Subcutaneous abdominal adipose tissue (tissue), 5 donors: ENCODE measurements around the gene CCNI2.

Experiments
- H3K27ac ChIP-seq: one replicate; pipeline ENCODE4 v1.7.0; 2013; ENCODE audit warnings: low read depth, mild to moderate bottlenecking, inconsistent platforms, low read length, moderate library complexity
- H3K27me3 ChIP-seq, 5 donors: one replicate each; pipeline ENCODE4 v1.7.0; 2013; ENCODE audit warnings: low read length in 5 of 5, inconsistent platforms in 1 of 5; ENCODE audit not compliant: control insufficient read depth in 5 of 5, insufficient read depth in 4 of 5
- H3K36me3 ChIP-seq, 5 donors: one replicate each; pipeline ENCODE4 v1.7.0; 2013; ENCODE audit warnings: low read length in 5 of 5; ENCODE audit not compliant: control insufficient read depth in 5 of 5, insufficient read depth in 5 of 5
- H3K4me1 ChIP-seq, 5 donors: one replicate each; pipeline ENCODE4 v1.7.0; 2013; ENCODE audit warnings: low read length in 5 of 5, mild to moderate bottlenecking in 3 of 5, moderate library complexity in 1 of 5; ENCODE audit not compliant: control insufficient read depth in 5 of 5, insufficient read depth in 5 of 5
- H3K4me3 ChIP-seq, 5 donors: one replicate each; pipeline ENCODE4 v1.7.0; 2013; ENCODE audit warnings: low read length in 5 of 5, low read depth in 1 of 5
- H3K9ac ChIP-seq, 5 donors: one replicate each; pipeline ENCODE4 v1.7.0; 2013; ENCODE audit warnings: low read length in 5 of 5, mild to moderate bottlenecking in 4 of 5, moderate library complexity in 3 of 5
- H3K9me3 ChIP-seq, 5 donors: one replicate each; pipeline ENCODE4 v1.7.0; 2013; ENCODE audit warnings: low read length in 5 of 5; ENCODE audit not compliant: control insufficient read depth in 5 of 5
- donor health status: healthy.
- donor health status: healthy.
- donor health status: healthy.
- donor health status: healthy.
- donor health status: healthy.

CCNI2 gene

GRCh38 chr5:132773114-132773513 lies 25.9 kb downstream of the CCNI2 start:
- H3K27ac ChIP-seq = no peak overlapping the region
- H3K9me3 ChIP-seq = no peaks in the 10 kb centered on the region
- peaks cover 6 to 73% (median 67%) of the 10 kb centered on the region in 5 donors for H3K4me1 ChIP-seq
- no peaks in the 10 kb centered on the region for H3K27me3 ChIP-seq
- H3K36me3 ChIP-seq = no peaks in the 10 kb centered on the region
- H3K9ac ChIP-seq = no peak overlapping the region
- H3K4me3 ChIP-seq = no peak overlapping the region

- Histone ChIP-seq H3K9ac (no peak overlapping the region), H3K9me3 (no peaks in the 10 kb centered on the region), H3K27ac (no peak overlapping the region), H3K4me1 (peaks cover 6 to 70% (median 64%) of the 10 kb centered on the region in 5 donors), H3K4me3 (no peak overlapping the region), H3K36me3 (no peaks in the 10 kb centered on the region), H3K27me3 (no peaks in the 10 kb centered on the region)
Measured at GRCh38 chr5:132773601-132774355, 26.6 kb downstream of the CCNI2 start.

- no peaks in the 10 kb centered on the region for H3K36me3 ChIP-seq
- H3K27me3 ChIP-seq = no peaks in the 10 kb centered on the region
- peaks cover 6 to 70% (median 64%) of the 10 kb centered on the region in 5 donors for H3K4me1 ChIP-seq
- peak overlapping the region in 1 of 5 donors; percentile 17 for H3K9ac ChIP-seq
- peak overlapping the region in 1 of 5 donors; percentile 31 for H3K4me3 ChIP-seq
- H3K9me3 ChIP-seq = no peaks in the 10 kb centered on the region
- H3K27ac ChIP-seq = no peak overlapping the region
Measured at GRCh38 chr5:132774406-132774805, 27.2 kb downstream of the CCNI2 start.

- Histone ChIP-seq H3K27ac (peak overlapping the region; percentile 62), H3K27me3 (no peaks in the 10 kb centered on the region), H3K4me3 (peak overlapping the region in 1 of 5 donors; percentile 2), H3K9me3 (no peaks in the 10 kb centered on the region), H3K36me3 (no peaks in the 10 kb centered on the region), H3K4me1 (peaks cover 6 to 70% (median 64%) of the 10 kb centered on the region in 5 donors), H3K9ac (peak overlapping the region in 1 of 5 donors; percentile 71)
Measured at GRCh38 chr5:132774896-132775295, 27.7 kb downstream of the CCNI2 start.

GRCh38 chr5:132775476-132775961 lies 28.3 kb downstream of the CCNI2 start:
- H3K27ac ChIP-seq = peak overlapping the region; percentile 62
- H3K4me3 ChIP-seq = peak overlapping the region in 2 of 5 donors; percentile 8 to 86
- peak overlapping the region in 4 of 5 donors; percentile 1 to 71 (median 35) for H3K9ac ChIP-seq
- H3K36me3 ChIP-seq = no peaks in the 10 kb centered on the region
- peaks cover 6 to 70% (median 64%) of the 10 kb centered on the region in 5 donors for H3K4me1 ChIP-seq
- no peaks in the 10 kb centered on the region for H3K9me3 ChIP-seq
- H3K27me3 ChIP-seq = no peaks in the 10 kb centered on the region

- H3K9me3 ChIP-seq = no peaks in the 10 kb centered on the region
- peaks cover 6 to 62% (median 58%) of the 10 kb centered on the region in 5 donors for H3K4me1 ChIP-seq
- H3K27me3 ChIP-seq = no peaks in the 10 kb centered on the region
- H3K36me3 ChIP-seq = no peaks in the 10 kb centered on the region
- peak overlapping the region in 4 of 5 donors; percentile 68 to 84 (median 74) for H3K9ac ChIP-seq
- H3K27ac ChIP-seq = peak overlapping the region; percentile 62
- peak overlapping the region; percentile 46 to 95 (median 86) for H3K4me3 ChIP-seq
Measured at GRCh38 chr5:132776131-132776937, 29.1 kb downstream of the CCNI2 start.

- H3K9ac ChIP-seq = peak overlapping the region in 4 of 5 donors; percentile 68 to 84 (median 74)
- peaks cover 6 to 57% (median 53%) of the 10 kb centered on the region in 5 donors for H3K4me1 ChIP-seq
- peak overlapping the region in 4 of 5 donors; percentile 81 to 95 (median 87) for H3K4me3 ChIP-seq
- H3K27me3 ChIP-seq = no peaks in the 10 kb centered on the region
- H3K27ac ChIP-seq = peak overlapping the region; percentile 62
- no peaks in the 10 kb centered on the region for H3K36me3 ChIP-seq
- H3K9me3 ChIP-seq = no peaks in the 10 kb centered on the region
Measured at GRCh38 chr5:132776938-132777208, 29.6 kb downstream of the CCNI2 start.

GRCh38 chr5:132777209-132778069 lies 30.2 kb downstream of the CCNI2 start, which contains the start of gene SEPTIN8:
Gene SEPTIN8 (minus strand): TSS chr5:132777239. CDS start chr5:132777137, 102 bp downstream.
- Histone ChIP-seq H3K27me3 (no peaks in the 10 kb centered on the region), H3K4me3 (peak within 1 kb of the TSS; percentile 80 to 95 (median 86)), H3K9ac (peak within 1 kb of the TSS in 4 of 5 donors; percentile 68 to 84 (median 83)), H3K36me3 (no peaks in the 10 kb centered on the region), H3K9me3 (no peaks in the 10 kb centered on the region), H3K27ac (peak within 1 kb of the TSS; percentile 68), H3K4me1 (peaks cover 6 to 55% (median 48%) of the 10 kb centered on the region in 5 donors)

GRCh38 chr5:132778129-132778528 lies 30.9 kb downstream of the CCNI2 start:
- no peaks in the 10 kb centered on the region for H3K36me3 ChIP-seq
- H3K4me3 ChIP-seq = peak overlapping the region; percentile 80 to 95 (median 86)
- H3K9me3 ChIP-seq = no peaks in the 10 kb centered on the region
- no peak overlapping the region for H3K27ac ChIP-seq
- H3K4me1 ChIP-seq = peaks cover 6 to 48% (median 41%) of the 10 kb centered on the region in 5 donors
- no peaks in the 10 kb centered on the region for H3K27me3 ChIP-seq
- H3K9ac ChIP-seq = peak overlapping the region in 2 of 5 donors; percentile 83 to 84
